NCI-H446 treated with DMSO at 0.1 percent for 48 hours (cell line): Measurements from ENCODE around the gene CPLANE2.
"Not testable (repeated sequence)": the region's sequence is repeated elsewhere in the genome, so short reads cannot be mapped to it uniquely, and the experiment has no call there.

Source experiments
- DNase-seq: peaks from one replicate; lab custom pipeline; 2025; lab: John Stamatoyannopoulos, UW

Gene CPLANE2, protein sequence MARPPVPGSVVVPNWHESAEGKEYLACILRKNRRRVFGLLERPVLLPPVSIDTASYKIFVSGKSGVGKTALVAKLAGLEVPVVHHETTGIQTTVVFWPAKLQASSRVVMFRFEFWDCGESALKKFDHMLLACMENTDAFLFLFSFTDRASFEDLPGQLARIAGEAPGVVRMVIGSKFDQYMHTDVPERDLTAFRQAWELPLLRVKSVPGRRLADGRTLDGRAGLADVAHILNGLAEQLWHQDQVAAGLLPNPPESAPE

DNA sequence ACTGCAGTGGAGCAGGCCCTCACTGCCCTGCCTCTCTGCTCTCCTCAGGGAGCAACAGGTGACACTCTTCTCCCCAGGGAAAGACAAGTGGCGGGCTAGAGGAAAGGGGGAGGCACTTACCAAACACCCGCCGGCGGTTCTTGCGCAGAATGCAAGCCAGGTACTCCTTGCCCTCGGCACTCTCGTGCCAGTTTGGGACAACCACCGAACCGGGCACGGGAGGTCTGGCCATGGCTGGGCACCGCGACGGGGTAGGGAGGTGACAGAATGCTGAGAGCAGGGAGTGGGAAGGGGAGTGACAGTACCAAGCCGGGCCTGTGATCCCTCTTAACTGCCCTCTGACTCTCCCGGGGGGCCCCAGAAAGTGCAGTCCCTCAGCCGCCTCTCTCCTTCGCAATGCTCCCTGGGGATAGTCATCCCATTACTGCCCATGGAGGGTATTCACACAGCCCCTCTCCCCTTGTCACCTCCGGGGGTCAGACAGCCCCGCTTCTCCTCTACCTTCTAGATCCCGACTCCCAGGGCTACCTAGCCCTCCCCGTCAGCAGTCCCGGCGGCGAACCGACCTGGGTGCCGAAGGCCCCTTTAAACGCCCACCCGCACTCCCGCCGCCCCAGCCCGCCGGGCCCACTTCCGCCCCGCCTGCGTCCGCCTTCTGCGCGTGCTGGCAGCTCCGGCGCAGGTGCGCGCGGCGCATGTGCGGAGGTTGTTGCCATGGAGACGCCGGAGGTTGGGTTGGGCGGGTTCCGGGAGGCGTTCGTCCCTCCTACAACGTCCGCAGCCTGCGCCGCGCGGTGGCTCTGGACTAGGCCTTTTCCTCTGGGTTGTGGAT is at the start of gene CPLANE2:
TSS of gene CPLANE2 (minus strand) at position 673 of the 832 bp plus-strand sequence. CDS start at position 232, 441 bp downstream.
- peak; percentile 80 for DNase-seq

DNA sequence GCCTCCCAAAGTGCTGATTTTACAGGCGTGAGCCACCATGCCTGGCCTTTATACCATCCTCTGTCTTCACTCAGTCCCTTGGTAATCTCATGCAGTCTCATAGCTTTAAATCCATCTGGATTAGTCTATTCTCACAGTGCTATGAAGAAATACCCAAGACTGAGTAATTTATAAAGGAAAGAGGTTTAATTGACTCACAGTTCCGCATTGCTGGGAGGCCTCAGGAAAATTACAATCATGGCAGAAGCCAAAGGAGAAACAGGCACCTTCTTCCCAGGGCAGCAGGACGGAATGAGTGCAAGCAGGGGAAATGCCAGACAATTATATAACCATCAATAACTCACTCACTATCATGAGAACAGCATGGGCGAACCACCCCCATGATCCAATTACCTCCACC is 49.1 kb upstream of the CPLANE2 start:
- DNase-seq: no peak

DNA sequence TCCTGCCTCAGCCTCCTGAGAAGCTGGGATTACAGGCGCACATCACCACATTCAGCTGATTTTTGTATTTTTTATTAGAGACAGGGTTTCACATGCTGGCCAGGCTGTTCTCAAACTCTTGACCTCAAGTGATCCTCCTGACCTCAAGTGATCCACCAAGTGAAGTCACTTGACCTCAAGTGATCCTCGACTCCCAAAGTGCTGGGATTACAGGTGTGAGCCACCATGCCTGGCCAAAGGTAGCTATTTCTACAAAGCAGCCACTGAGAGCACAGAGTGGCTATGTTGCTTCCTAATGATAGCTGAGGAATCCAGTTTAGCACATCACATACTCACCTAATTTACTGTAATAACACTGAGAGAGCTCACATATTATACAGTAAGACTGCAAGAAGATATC is 44.8 kb upstream of the CPLANE2 start:
- DNase-seq: no peak

DNA sequence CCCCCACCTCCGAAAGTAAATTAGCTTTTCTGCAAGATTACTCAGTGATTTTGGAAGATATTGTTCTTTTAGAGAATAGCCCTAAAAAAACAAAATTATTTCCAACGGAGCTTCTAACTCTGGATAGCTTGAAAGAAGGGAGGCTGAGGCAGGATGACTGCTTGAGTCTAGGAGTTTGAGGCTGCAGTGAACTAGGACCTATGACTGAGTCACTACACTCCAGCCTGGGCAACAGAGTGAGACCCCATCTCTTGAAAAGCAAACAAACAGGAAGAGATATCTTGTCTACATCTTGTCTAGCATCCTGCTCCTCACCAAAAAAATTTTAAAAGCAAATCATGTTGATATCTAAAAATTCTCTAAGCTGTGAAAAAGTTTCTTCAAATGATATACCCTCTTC is 42.2 kb upstream of the CPLANE2 start:
- no peak for DNase-seq

DNA sequence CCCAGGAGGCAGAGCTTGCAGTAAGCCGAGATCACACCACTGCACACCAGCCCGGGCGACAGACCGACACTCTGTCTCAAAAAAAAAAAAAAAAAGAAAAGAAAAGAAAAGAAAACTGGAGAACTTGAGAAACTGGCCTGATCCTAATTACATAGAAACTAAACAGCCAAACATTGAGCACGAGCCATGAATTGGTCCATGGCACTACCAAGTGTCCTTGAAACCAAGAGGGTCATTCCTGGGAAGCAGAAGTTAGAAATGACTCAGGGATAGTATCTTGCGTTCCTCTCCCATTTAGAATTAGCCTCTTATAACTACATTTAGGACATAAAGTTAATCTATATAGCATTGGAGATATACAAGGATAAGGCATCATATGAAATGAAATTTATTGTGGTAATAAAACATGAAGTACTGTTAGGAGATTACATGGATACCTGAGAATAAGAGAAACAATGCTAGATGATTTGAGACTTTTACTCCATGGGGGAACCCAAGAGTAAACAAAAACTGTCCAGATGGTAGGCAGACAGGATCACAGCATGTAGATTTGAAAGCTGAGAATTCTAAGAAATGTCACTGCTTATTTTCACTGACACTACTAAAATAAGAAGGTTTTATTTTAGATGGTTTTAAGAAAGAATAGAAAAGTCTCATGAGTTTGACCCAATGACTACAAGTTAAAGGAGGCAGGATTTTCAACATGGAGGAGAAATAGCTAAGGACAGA is 39.5 kb upstream of the CPLANE2 start:
- no peak for DNase-seq

DNA sequence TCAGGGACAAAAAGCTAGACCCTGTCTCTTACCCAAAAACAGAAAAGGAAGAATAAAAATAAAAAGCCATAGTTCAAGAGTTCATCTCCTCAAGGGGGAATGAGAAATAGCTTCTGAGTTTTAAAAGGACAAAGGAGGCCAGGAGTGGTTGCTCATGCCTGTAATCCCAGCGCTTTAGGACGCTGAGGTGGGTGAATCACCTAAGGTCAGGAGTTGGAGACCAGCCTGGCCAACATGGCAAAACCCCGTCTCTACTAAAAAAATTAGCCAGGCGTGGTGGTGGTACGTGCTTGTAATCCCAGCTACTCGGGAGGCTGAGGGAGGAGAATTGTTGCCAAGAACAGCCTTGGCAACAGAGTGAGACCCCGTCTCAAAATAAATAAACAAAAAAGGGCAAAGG is 38.6 kb upstream of the CPLANE2 start:
- no peak for DNase-seq

DNA sequence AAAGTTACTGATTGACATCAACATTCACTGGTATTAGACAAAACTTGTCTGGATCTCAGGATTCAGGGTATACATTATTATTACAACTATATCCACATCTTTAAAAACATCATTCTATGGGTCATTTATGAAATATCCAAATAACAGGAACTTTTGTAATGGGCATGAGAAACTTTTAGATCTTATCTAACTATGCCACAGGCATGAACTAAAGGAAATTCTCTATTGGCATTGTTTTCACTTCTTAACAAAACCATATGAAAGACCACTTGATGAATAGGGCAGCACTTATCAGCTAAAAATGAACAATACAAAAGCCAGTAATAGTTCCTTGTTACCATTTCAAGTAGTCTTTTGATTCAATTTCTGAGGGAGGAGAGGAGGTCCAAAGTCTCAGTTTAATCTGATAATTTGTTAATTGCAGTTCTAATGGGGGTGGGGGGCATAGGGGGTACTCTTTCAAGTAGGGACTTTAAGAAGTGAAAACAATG is 30.8 kb upstream of the CPLANE2 start:
- no peak for DNase-seq

DNA sequence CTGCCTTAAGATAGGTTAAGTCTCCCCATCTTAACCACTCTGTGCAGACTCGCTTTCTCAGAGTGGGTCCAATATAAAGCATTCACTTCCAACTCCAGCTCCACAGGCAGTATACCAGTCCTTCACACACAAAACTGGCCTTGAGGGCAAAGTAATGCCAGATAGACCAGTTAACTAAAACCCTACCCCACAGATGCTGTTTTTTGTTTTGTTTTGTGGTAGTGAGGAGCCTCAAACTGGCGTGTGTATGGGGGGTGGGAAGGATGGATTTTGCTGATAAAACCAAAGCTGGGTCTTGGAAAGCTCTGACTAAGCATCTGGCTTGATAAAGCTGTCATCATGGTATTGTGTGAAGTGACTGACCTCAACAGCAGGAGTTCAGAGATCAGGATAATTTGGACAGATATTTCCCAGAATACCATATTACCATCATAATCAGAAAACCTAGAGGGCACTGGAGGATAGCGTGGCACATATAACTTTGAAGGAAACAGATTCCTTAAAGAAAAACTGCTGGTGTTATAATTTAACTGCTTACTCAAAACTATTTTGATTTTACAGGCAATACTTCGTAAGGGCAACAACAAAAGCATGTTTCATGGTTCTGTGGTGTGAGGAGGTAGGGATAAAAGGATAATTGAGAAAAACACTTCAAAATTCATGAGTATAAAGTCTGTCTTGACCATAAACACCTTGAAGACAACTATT is 29.6 kb upstream of the CPLANE2 start:
- DNase-seq: no peak

DNA sequence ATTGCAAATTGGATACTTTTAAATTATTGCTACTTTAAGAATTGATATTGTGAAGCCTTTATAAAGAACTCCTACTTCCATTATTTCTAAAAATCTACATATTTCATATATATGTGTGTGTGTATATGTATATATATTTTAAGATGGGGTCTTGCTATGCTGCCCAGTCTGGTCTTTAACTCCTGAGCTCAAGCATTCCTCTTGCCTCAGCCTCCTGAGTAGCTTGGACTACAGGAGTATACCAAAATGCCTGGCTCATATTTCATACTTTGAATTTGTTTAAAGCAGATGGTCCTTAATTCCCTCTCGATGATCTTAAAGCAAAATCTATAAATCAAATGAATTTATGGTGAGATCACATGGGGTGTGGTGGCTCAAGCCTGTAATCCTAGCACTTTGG is 25.1 kb upstream of the CPLANE2 start:
- no peak for DNase-seq

DNA sequence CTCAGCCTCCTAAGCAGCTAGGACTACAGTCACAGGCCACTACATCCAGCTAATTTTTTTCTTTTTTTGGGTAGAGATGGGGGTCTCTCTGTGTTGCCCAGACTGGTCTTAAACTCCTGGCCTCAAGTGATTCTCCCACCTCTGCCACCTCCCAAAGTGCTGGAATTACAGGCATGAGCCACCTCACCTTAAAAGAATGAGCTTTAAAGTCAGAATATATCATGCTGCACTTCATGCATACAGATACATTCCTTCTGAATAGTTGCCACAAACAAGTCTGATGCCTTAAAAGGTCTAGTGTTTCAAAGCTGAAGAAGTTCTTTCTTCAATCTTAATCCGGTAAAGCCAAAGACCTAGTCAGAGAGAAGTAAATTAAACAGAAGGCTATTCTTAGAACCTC is 23.8 kb upstream of the CPLANE2 start:
- DNase-seq: no peak

DNA sequence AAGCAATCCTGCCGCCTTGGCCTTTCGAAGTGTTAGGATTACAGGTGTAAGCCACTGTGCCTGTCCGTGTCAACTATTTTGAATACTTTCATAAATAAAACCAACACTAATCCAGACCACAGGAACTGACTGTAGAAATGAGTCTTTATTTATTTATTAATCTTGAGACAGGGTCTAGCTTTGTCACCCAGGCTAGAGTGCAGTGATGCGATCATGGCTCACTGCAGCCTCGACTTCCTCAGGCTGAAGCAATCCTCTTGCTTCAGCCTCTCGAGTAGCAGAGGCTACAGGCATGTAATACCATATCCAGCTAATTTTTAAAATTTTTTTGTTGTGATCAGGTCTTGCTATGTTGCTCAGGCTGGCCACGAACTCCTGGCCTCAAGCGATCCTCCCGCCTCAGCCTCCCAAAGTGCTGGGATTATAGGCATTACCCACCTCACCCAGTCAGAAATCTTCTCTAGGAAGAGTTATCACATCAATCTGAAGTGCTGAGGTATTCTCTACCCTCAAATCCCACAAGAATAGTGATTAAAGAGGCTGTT is 21.7 kb upstream of the CPLANE2 start:
- no peak for DNase-seq

DNA sequence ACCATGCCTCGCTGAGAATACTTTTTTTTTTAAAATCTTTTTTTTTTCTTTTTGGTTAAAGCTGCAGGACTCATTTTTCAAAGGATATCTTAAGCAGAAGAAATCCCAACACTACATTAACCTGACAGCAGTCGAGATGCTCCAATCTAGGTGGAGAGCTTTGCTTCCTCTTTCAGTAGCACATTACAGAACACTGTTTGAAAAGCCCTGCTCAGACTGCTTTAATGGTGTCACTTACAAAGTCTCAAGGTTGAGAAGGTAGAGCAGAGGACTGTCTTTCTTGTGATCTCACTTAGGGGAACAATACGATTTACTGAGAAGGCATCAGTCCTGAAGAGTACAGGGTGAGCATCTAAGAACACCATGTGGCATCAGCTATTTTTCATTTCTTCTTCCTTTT is 21.0 kb upstream of the CPLANE2 start:
- DNase-seq: no peak

DNA sequence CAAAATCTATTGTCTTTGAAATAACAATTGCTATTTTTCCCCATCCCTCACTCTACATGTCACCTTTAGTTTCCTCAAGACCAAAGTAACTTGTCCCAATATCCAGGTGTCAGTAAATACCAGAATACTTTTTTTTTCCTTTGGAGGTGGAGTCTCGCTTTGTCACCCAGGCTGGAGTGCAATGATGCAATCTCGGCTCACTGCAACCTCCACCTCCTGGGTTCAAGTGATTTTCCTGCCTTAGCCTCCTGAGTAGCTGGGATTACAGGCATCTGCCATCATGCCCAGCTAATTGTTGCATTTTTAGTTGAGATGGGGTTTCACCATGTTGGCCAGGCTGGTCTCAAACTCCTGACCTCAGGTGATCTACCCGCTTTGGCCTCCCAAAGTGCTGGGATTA is 20.6 kb upstream of the CPLANE2 start:
- not testable (repeated sequence) for DNase-seq

DNA sequence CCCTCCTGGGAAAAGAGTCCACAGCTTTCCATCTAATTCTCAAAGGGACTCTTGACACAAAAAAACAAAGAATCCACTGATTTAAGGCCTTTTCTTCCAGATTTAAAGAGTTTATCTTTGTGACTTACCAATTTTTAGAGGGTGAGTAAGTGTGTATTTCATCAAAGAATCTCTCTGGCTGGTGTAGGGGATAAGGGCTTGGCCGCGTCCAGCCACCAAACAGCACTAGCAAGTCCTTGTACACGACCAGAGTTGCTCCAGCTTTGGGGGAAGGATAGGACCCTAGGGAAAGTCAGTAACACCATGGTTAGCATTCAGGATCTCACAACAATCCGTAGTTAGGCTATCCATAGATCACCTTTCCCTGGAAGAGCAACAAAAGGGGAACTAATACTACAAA is 19.5 kb upstream of the CPLANE2 start:
- DNase-seq: no peak

DNA sequence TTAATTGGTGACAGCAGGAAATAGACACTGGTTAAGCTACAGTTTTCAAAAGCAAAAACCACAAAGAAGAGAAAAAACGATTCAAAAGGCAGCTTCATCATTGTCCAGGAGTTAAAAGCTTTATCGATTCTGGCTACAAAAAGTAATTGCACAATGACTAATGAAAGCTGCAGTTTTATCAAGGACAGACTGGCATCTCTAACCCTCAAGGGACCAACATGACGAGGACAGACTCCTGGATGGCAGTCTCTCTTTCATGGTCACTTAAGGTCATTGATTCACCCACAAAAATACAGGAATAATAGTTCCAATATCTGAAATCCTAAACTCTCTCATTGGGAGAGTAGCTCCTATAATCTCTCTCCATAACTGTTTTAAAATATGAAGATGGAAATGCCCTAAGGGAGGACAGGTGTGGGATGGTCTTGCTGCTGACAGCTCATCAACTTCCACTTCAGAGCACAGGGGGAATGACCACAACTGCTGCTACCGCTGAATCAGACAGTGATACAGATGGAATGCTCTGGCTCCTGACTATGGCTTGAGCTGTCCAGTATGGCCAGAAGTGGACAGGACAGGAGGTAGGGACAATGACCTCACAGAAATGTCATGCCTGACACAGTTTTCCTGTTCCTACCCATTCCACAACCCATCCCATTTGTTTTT is 17.4 kb upstream of the CPLANE2 start:
- no peak for DNase-seq

DNA sequence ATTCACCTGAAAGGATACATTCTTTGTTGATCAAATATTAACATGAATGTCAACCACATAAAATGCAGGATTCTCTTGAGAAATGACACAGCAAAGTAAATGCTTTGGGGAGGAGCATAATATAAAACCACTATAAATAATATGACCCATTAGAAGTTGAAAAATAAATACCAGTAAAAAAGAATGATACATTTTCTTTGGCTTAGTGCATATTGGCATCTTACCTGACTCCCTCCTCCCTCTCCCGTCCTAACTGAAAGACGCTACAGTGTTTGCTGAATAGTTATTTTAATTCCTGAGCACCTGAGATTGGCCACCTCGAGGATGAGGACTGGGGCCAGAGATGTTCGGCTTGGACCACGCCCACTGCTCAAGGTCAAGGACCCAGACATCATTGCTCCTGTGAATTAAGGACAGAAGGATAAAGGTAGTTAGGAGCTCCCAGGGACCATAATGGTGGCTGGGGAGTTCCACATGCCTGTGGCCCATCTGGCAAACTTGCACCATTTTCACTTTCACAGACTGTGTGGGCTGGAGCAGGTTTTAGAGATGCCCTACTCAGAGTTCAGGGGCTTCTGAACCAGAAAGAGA is 16.4 kb upstream of the CPLANE2 start:
- DNase-seq: no peak

DNA sequence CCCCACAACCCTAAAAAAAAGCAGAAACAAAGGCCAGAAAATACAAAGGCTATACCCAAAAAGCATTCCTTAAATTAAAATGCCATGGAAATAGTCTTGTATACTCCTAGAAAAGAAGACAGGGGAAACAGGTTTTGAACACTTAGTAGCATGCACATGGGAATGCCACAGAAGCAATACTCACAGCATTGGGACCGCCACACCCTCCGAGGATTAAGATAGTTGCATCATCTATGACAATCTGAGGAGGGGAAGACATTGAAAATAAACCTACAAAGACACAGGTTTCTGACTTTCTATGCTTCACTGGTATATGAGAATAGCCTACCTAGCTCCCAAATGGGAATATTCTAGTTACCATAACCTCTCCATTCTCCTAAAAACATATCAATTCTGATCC is 15.9 kb upstream of the CPLANE2 start:
- no peak for DNase-seq

DNA sequence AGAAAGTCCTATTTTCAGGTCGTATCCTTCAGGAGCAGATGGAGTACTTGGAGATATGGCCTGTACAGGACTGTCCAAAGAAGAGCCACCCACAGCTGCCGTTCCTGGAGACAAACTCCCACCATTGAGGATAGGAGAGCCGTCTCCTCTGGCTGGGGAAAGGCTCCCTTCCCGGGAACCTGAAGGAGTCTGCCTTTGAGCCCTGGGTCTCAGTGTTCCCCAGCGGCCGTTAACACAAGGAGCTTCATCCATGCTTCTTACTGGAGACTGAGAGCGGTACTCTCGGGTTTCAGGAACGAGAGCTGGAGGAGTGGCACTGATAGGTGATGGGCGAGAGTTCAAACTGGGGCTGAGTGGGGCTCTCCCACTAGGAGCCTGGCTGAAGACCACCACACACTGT is 14.4 kb upstream of the CPLANE2 start:
- DNase-seq: no peak

DNA sequence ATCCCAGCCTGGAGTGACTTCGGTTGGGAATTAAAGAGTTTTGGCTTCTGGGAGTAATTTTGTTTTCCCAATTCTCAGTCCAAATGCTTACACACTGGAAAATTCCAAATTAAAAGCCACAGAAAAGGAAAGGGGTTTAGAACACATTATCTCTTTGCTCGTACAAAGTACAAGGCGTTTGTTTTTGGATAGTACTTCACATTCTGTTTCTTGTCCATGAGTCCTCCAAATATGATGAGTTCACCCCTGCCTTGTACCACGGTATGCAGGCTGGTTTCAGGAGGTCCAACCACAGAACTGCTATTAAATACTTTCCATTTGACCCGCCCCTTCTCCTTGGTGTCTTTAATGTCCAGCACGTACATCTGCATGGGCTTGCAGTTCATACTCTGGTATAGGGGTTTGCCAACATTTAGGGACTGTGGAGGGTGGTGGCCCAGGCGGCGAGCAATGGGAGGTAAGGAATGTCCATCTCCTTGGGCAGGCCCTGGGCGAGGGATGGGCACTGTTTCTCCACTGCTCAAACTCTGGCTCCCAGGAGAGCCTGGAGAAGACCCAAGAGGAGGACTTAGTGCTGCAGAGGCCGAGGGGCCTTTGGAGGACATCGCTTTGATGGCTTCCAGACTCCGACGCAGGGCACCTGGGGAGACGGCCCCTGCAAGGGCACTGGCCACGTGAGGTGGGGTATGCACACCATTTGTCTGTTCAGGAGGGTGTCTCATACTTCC is 13.7 kb upstream of the CPLANE2 start:
- DNase-seq: no peak

DNA sequence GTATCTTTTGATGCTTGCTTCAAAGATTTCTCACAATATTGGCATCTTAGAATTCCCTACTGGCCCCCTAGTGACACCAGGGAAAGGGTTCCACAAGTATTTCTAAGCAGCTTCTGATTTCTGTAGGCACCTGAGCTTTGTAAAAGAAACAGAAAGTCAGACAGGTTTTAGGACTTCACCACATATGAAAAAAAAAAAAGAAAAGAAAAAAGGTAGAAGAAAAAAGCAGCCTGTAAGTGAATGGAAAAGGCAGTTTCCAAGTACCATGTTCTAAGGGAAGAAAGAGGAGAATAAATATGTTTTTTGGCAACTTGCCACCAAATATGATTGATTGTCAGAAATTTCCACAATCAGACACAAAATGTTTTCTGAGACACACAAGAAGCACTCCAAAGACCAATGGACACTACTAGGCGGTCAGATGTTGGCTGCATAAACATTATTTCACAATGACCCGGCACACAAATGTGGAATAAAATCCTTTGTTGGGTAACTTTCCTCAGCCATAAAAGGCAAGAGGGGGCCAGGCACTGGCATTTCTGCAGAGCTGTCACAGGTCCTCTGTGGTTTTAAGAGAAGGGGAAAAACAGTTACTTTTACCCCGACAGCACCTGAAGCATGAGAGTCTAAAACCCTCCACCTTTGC is 12.7 kb upstream of the CPLANE2 start:
- DNase-seq: no peak
